GM12801 (cell line): ENCODE data around the gene ADAM19.

Experiments used
- TF ChIP-seq, protein P1 (sequence below): IDR thresholded peaks from one replicate; pipeline ENCODE4 v1.5.1; 2011; ENCODE audit warnings: control low read depth; ENCODE audit not compliant: insufficient read length; ENCODE audit errors: extremely low read depth

The ADAM19 gene

DNA sequence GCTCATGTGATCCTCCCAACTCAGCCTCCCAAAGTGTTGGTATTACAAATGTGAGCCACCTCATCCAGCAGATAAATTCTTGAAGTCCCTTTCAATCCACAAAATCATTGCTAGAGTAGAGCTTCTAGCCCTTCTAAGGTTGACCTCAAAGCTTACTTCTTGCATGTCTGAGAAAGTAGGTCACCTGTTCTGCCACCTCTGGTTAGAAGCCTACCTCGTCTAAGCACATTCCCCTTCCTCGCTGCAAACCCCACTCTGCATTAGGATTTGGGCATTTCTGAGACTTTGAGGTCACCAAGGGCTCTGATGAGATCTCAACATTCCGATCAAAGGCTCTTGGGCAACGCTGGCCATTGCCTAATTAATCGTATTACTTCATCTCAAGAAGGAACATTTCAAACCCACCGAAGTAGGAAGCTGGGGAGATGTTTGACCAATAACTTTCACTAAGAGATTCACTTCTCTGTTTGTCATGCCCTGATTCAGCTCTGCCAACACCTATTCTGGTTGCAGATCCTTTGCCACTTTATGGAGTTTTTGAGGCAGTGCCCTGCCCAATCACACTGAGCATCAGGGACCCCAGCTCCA, 8.6 kb downstream of the ADAM19 start:
- TF ChIP-seq, protein P1, sequence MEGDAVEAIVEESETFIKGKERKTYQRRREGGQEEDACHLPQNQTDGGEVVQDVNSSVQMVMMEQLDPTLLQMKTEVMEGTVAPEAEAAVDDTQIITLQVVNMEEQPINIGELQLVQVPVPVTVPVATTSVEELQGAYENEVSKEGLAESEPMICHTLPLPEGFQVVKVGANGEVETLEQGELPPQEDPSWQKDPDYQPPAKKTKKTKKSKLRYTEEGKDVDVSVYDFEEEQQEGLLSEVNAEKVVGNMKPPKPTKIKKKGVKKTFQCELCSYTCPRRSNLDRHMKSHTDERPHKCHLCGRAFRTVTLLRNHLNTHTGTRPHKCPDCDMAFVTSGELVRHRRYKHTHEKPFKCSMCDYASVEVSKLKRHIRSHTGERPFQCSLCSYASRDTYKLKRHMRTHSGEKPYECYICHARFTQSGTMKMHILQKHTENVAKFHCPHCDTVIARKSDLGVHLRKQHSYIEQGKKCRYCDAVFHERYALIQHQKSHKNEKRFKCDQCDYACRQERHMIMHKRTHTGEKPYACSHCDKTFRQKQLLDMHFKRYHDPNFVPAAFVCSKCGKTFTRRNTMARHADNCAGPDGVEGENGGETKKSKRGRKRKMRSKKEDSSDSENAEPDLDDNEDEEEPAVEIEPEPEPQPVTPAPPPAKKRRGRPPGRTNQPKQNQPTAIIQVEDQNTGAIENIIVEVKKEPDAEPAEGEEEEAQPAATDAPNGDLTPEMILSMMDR: no peak

DNA sequence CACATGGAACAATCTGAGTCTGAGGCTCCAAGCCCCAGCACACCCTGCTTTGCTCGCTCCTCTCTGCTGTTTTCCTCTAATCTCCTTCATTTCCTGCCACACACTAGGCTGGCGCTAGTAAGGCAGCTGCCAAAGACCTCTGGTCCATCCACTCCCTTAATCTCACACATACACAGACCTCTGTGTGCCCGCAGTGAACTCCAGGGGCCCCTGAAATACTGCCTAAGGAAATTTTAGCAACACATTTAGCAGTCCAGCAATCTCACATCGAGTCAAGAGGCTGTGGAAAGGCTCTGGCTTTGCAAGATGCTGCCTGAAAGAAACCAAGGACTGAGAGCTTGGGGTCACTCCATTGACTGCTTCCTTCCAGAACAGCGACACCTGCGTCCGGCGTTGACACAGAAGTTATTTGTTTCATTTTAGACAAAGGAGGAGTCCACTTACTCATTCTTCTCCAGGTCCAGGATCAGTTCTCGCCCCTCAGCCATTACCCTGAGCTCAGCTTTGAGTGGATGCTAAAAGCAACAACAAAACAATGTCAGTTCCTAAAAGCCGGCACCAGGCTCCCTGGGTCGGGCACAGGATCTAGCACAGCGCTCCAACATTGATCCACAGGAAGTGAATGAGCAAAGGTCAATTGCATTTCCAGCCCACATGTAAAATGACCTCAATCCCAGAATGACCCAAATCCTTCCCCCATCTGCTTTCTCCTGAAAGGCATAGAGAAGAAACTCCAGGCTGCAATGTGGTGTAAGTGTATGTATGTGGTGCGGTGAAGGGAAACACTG, 11.5 kb downstream of the ADAM19 start:
- TF ChIP-seq, protein P1: no peak

DNA sequence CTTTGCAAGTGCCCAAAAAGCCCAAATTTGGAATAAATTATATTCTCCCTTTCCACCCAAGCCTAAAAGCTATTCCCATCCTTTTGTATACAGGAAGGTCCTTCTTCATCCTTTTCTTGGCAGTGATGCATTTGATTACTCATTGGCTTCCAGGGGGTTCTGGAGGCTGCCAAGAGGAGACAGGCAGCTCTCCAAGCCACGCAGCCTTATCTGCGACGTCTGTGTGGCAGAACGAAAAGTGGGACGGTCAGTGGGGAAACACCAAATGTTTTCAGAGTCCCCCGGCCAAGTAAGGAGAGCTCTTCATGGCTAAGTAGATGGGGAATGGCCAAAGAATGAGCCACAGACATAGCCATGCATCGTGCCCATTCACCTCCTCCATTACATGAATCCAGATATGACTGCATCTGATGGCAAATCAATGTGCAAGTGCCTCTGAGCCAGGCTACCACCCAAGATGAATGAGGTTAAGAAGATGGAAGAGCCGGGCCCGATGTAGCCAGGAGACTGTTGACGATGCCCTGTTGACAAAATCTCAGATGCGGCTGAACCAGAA, 12.1 kb downstream of the ADAM19 start:
- TF ChIP-seq, protein P1: no peak

DNA sequence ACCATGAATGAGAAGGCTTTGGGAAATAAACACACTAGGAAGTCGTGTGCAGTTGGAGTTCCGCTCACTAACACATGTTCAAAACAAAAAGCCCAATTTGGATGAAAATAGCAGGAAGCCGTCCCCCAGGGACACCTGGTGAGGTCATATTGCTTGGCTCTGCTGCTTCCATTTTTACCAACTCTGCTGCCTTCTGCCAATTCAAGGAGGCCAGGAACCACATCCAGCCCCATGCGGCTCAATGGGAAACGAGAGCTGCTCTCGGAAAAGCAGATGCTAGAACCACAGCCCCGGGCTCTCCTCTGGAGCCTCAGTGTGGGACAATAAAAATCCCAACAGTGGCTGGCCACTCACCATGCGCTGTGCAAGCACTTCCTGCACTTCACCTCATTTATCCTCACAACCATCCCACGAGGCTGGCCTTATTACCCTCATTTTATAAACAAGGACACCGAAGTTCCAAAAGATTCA, 13.4 kb downstream of the ADAM19 start:
- TF ChIP-seq, protein P1: no peak

DNA sequence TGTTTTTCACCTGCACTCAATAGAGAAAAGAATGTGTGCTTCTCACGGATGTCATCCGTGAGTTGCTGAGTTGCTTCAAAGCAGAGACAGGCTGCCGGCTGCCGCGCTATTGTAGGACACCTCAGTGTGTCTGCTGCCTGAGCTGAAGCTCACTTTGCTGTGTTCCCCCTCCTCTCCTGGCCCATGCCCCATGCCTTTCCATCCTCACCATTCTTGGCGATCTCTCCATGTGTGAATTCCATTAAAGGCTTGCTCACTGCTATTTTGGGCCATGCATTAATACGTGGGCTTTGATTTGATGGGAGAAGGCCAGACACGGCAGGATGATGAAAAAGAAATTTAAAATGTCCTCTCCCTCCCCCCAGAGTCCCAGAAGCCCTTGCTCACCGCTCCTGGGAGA, 14.5 kb downstream of the ADAM19 start:
- TF ChIP-seq, protein P1: no peak

DNA sequence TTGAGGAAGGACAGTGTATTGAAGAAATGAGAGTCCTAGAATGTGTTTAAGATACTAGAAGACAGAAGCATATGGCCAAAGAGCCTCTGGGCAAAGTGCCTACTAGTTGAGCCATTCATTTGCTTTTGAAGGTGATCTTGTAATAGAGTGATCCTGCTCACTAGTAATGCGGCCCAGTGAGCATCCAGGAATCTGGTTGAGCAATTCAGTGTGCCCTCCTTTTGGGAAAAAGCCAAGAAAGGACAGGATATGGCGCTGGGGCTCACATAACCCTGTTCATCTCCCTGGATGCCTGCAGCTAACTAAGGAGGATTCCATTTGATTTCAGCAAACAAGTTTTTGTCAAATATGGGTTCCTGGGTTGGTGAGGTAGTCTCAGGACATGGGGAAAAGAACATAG, 16.3 kb downstream of the ADAM19 start:
- TF ChIP-seq, protein P1: no peak

DNA sequence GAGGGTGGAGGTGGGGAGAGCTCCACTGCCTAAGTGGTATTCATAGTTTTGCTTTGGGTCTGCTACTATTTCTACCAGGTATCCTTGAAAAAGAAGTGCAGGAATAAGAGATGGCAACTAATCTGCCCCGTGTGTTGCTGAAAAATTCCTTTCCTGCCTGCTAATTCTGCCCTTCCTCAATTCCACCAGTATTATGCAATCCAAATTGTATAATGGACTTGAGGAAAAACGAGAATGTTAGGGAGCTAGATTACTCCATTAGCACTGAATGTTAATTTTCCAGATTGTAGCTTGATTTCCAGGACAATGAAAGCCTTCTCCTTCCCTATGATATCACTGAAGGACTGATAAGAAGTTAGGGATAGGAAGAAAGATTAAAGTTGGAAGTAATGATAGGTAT, 16.9 kb downstream of the ADAM19 start:
- TF ChIP-seq, protein P1: no peak
